GOT3 (cell line): ENCODE results near the gene POF1B.

Experiments
- DNase-seq: peaks from one replicate; lab custom pipeline; 2025; ENCODE audit warnings: mixed read lengths; lab: John Stamatoyannopoulos, UW

POF1B gene

DNA sequence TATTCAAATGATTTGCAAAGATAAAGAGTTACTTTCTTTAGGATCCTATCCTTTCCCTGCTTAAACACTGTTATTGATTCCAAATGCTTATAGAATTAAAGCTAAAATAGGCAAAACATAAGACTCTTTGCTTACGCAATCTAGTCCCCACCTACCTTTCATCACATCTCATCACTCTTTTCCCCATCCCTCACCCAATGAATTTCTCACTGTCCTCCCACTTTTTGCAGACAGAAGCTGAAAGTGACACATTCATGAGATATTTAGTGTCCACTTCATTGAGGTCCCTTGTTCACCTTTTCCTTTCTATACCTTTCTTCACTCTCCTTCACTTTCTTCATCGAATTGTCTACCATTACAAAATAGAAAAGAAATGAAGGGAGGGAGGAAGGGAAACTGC lies 136.3 kb downstream of the POF1B start:
- DNase-seq: no peak
